HG03575 (cell line): Measurements from ENCODE around the gene BLOC1S2.
"Not testable (repeated sequence)": the region's sequence is repeated elsewhere in the genome, so short reads cannot be mapped to it uniquely, and the experiment has no call there.

Source experiments
- ATAC-seq: cut with Tn5 transposase; IDR thresholded peaks from one replicate; pipeline ENCODE4 v1.9.1; 2021; ENCODE audit not compliant: unreplicated experiment, insufficient number of reproducible peaks, low FRiP score; ENCODE audit errors: extremely low read depth

BLOC1S2 gene

DNA sequence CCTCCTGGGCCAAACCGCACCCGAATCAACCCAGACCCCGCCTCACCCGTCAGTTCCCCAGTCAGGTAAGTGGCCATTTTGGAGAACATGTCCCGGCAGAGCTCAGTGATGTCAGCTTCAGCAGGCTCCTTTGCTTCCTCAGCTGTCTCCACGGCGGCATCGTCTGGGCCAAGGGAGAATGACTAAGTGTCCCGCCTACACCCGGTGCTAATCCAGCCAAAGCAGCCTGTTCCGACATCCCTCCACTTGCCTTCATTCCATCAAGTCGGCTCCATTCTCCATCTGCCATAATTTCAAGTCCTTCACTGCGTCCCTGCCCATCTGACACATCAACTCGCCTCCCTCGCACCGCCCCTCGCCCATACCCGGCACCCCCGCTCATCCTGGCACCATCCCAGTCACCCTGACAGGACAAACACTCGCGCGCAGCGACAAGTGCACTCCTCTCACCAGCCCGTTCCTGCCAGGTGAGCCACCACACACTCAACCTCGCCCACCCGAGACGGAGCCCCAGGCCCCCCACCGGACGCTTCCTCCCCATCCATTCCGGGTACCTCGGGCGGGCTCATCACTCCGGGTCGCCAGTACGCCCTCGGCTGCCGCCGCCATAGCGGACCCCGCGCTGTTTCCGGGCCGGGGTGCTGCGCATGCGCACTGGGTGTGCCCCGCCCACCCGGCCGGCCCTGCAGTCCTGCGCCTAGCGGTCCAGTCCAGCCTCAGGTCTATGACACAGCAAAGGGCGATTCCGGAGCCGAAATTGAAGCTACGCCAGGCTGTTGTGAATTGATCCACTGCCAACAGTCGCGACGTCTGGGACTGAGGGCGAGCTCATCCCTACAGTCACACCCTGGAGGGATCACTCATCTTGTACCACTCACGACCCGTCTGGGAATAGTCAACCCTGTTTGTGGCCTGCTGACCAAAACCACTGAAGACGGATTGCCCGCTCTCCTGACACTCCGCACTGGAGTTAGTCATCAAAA, at the start of gene BLOC1S2:
Gene BLOC1S2 (minus strand): TSS at position 630 of the 983 bp plus-strand sequence. CDS start 21 bp downstream, at position 609.
- ATAC-seq: no peak

DNA sequence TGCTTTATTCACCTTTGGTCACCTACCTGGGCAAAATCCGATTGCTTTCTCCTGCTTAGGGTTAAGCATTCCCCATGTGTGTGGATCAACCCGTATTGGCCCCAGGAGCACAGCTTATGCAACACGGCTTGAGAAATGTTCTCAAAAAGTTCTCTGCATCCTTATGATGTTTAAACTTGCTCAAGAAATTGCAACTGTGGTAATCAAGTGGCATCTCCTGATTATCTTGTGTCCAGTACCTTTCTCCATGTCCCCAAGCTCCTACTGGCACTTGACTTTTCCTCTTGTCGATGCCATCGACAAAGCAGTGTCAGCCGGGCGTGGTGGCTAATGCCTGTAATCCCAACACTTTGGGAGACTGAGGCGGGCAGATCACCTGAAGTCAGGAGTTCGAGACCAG, 48.3 kb upstream of the BLOC1S2 start:
- ATAC-seq: no peak

DNA sequence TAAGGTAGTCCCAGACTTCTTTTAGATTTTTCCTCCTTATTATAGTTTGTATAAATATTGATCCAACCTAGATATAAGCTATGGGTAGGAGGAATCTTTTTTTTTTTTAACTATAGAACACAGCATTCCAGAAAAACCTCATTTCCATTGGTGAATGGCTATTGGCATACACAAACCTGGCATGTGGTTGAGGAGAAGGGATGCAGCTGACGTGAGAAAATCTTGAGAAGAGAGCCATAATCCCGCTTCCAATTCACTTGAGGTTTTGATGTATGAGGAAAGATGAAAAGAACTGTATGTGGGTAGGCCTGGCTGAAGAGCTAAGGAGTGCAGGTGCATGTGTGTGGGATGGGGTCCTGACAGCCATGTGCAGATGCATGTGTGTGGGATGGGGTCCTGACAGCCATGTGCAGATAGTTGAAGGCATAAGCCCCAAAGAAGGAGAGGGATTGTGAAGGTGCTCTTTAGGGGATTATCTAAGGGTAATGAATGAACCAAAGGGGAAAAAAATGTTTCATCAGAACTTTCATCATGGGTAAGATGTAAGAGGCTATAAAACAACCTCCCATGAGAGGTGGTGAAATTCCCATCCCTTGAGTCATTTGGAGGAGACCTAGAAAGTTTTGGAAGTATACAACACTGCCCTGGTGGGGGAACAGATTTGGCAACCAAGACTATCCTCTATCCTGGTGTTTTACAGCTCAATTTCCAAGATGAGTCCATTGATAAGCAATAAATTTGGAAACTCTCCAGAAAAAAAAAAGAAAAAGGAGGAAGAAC, 47.4 kb upstream of the BLOC1S2 start:
- no peak for ATAC-seq

DNA sequence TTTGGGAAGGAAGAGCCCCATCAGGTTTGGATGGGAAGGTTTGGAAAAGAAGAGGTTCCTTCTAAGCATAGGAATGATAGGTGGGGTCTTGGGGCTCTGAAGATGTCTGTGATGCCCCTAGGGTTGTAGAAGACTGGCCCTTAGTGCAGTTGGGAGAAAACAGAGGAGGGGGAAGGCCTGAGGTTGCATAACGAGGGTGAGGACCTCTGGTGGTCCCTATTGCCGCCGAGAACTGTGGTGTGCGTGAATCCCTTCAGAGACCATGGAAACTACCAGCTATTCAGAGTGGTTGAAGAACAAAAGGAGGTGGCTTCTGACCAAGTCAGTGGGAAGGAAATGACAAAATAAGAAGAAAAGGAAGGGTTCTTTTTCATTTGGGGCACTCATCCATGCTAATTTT, 46.6 kb upstream of the BLOC1S2 start:
- no peak for ATAC-seq

DNA sequence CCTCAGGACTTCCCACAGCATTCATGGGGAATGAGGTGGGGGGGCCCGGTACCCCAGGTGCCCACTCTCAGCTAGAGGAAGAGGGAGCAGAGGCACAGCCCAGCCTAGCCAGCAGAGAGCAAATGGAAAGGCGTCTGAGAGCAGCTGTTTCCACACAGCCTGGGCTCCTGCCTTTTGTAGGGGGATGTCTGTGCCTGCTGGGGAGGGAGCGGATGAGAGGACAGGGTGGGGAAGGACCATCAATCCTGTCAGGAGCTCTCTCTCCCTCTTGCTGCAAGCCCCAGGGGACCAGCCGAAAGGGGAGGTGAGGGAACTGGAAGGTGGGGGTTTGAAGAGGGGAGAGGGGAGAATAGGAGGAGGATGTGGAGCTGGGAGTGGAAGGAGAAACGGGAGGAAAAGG, 43.6 kb upstream of the BLOC1S2 start, which contains the start of gene PKD2L1:
Gene PKD2L1 (minus strand): TSS at position 150 of the 400 bp plus-strand sequence. CDS start 125 bp downstream, at position 25.
- no peak for ATAC-seq

DNA sequence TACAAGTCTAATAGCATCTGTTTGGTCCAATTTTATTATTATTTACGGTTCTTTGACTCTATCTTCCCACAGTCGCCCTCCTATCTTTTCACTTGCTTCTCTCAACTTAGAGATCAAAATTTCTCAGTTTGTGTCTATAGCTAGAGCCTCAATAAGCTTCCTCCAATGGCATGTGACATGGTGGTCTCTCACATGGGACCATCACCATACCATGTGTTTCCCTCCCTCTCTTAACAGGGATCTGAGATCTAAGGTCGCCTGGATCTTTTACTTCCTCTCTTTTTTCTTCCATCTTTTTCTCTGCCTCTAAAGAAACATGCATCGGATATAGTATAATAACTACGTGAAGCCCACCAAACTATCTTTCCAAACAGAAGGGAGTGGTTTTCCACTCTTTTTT, 41.7 kb upstream of the BLOC1S2 start:
- no peak for ATAC-seq

DNA sequence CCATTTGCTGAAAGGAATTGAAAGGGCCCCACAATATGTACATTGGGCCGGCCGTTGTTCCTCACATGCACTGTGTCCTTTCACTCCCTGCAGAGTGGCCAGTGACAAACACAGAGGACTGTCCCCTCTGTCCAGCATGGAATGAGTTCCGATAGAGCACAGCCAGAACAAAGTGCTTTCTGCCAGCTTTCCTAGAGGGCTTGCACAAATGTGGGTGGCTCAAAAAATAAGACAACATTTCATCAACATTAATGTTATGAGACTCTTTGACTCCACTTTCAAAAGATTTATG, 41.2 kb upstream of the BLOC1S2 start:
- no peak for ATAC-seq

DNA sequence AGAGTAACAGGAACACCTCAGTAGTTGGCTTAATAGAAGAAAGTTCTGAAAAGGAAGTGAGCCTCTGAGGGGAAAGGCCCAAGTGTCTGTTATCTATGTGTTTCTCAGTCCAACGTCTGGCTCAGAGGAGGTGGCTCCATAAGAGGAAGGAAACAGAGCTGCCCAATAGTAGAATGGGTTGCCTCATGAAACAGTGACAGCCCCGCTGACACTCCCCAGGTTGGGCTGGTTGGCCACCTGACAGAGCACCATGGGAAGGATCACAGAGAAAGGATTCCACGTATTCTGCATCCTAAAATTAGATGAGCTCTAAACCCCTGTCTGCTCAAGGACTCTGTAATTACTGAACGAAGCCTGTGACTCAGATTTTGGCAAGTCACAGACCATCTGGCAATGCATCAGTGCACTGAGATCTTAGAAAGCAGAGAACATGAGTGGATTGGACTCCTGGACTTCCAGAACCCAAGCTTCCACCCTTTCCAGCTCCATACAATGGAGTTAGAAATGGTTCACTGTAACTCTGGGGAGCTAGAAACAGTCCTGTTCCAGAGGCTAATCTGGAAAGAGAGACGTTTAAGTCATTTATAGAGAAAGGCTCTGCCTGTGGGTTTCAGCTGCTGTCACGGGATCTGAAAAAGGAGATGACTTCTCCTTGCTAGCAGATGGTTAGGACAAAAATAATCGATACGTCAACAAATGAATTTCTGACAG, 40.7 kb upstream of the BLOC1S2 start:
- ATAC-seq: peak; percentile 82

DNA sequence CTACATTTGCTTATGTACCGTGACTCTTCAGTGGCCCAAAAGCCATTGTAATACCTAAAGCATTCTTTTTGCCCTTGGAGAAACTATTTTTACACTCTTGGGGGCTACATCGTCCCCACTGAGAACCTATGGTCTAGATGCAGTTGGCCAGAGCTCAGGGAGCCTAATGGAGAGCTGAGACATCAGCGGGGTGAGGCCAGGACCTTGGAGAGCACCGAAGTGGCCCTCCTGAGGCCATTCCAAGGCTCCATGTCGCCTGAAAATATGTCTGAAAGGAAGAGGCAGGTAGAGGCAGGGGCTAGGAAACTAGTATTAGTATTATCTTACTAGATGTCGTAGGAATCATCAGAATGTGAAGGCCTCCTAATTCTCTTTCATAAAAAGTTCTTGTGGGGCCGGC, 38.7 kb upstream of the BLOC1S2 start:
- ATAC-seq: no peak

DNA sequence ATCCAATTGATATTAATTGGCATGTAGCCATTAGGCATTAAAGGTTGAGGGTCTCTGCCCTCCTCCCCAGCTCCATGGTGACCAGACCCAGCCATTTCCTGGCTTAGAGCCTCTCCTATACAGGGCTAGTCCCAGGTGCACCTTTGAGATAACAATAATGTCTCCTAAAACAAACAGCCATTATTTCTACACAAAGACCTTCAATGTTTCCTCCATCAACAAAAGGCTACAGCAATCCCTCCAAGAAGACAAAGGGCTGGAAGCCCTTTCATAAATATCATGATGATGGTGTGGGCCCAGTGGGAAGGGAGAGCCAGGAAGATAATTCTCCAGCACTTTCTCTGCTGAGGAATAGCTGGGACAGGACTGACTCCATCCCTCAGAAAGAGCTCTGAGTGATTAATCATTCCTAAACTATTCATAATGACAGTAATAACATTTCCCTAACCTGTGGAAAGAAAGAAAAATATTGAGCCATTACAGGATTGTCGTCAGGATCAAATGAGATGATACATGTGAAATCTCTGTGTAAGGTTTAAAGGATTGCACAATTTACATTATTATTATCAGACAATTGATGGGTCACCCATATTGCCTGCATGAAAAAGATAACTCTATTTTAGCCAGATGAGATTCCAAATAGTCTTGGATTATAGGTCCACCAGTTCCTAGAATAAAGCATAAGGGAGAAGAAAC, 33.4 kb upstream of the BLOC1S2 start:
- ATAC-seq: no peak

DNA sequence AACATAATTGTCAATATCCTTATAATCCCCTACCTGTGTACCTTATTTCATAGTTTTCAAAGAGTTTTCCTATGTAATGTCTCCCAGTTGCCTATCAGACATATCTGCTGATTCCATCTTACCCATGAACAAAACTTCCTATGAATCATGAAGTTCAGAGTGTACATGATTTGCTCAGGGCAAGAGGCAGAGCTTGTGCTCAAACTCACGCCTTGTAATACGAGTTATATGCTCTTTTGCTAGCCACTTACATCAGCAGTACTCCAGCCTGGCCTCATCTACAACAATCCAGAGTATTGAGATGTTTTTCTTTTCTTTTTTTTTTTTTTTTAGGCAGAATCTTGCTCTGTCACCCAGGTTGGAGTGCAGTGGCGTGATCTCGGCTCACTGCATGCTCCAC, 31.7 kb upstream of the BLOC1S2 start:
- ATAC-seq: no peak

DNA sequence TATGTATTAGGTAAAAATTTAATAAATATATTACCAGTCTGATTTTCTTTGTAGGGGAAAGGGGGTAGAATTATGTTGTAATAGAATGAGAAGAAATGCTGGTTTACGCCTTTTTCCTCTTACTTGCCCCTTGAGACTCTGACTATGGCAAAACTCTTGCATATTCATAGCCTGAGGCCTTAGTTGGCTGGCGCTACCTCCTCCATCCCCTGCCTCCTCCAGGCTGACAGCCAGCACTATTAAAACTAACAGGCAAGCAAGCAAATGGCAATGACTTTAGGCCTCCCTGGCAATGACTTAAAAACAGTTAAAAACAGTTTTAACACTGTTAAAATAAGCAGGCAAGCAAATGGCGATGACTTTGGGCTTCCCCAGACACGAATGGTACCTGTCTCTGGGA, 29.1 kb upstream of the BLOC1S2 start:
- ATAC-seq: no peak

DNA sequence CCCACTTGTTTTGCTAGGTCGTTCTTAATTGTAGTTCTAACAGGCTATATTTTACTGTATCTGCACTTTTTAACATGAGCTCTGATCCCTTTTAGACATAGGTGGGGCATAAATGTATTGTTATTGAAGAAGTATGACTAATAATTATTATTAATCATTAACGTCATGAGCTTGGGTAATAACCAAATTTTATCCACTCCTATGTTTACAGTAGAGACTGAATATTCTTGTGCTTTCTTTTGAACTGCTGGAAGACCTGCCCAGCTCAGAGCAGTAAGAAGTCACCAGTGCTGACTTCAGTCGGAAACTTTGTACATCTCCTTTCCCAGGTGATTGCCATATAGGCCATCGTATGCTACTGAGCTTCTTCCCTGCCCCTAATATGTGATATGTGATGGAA, 24.8 kb upstream of the BLOC1S2 start:
- no peak for ATAC-seq

DNA sequence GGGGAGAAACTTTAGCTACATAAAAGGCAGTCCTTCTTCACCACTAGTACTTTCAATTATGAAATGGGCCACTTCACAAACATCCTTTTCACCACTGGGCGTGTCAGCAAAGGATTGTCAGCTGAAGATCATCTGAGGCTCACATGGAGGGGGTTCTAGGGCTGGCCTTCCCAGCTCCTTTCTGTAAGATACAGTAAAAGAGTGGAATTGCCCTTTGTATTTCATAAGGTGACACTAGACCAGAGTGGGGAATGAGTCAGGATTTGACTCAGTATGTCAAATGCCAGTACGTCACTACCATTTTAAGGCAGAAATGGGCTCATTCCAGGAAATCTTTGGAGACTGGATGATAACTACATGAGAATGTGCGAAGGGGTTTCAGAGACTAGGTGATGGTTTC, 21.2 kb upstream of the BLOC1S2 start:
- ATAC-seq: no peak

DNA sequence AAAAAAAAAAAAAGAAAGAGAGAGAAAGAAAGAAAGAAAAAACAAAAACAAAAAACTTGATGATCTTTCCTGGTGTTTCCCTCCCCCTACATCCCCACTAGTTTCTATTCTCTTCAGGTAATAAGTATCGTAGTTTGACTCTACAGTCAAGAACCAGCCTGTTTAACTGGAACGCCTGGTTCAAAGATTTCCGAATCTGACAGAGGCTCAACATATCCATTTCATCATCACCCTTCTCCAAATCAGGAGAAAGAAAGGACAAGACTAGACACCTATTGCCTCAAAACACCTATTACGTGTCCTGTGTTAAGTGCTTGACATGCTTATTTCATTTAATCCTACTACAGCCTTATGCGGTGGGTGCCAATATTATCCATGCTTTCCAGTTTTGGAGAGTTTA, 20.4 kb upstream of the BLOC1S2 start:
- no peak for ATAC-seq

DNA sequence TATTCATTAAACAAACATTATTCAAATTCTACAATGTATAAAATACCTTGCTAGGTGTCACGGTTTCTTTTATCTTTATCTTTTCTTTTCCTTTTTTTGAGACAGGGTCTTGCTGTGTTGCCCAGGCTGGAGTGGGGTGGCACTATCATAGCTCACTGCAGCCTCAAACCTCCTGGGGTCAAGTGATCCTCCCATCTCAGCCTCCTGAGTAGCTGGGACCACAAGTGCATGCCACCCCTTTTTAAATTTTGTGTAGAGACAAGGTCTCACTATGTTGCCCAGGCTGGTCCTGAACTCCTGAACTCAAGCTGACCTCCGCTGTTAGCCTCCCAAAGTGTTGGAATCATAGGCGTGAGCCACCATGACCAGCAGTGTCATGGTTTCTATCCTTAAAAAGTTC, 17.9 kb upstream of the BLOC1S2 start:
- no peak for ATAC-seq

DNA sequence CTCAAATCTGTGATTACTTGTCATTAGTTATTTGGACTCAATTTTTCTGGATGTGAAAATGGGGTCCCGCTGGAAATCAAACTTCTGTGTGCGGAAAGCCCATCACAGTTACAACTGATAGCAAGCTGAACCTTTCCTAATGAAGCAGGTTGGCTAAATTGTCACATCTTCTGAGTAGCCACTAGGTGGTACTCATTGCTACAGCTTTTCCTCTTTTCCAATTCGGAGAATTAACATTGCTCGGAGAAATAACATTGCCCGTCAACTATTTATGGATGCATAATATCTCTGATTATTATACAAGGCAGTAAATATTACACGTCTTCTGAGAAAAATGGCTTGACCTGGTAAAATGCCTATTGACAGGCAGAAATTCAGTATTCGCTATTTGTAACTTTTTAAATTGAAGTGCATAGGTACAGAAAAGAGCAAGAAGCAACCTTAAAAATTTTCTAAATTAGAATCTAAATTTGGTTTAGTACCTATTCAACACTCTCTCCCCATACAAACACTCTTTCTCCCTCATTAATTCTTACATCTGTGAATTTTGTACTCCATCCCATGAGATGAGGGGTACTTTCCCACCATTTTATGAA, 17.3 kb upstream of the BLOC1S2 start:
- no peak for ATAC-seq

DNA sequence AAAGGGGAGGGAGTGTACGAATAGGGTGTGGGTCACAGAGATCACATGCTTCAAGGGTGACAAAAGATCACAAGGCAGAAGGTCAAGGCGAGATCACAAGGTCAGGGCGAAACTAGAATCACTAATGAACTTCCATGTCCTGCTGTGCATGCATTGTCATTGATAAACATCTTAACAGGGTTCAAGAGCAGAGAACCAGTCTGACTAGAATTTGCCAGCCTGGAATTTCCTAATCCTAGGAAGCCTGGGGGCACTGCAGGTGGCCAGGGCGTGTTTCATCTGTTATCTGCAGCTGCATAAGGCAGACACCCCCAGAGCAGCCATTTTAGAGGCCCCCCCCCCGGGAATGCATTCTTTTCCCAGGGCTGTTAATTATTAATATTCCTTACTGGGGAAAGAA, 14.6 kb upstream of the BLOC1S2 start:
- not testable (repeated sequence) for ATAC-seq

DNA sequence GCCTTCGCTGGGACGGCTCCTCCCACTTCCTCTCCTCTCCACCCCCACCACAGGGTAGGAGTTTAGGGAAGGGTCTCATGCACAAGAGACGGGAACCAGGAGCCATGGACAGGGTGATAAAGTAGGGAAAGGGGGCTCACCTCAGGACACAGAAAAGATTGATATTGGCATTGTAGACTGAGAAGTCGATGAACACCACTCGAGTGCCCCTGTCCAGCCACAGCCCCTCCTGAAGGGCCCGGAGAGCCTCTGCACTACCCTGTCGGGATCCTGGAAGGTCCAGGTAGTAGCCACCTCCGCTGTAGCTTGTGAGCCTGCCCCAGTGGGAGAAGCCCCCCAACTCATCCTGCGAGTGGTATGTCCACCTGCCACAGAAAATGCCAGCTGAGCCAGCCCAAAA, 10.8 kb upstream of the BLOC1S2 start:
- no peak for ATAC-seq
